ENCODE results near the gene ABCC1.
"Not testable (repeated sequence)": the region's sequence is repeated elsewhere in the genome, so short reads cannot be mapped to it uniquely, and the experiment has no call there.

Gene ABCC1

DNA sequence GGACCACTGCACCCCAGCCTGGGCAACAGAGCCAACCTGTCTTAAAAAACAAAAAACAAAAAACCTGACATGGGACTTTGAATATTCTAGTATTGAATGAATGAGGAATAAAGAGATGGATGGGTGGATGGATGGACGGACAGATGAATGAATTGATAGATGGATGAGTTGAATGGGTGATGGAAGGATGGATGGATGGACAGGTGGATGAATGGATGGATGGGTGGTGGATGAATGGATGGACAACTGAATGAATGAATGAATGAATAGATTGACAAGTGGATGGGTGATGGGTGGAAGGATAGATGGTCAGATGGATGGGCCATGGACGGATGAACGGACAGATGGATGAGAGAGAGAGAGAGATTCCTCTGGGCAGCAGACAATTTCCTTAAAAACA lies 38.2 kb upstream of the ABCC1 start:
- H3K4me3 ChIP-seq (ENCODE audit: low read depth, low read length), result no peak overlapping the region
- no peak for DNase-seq (ENCODE audit: low read depth)
- no peak for TF ChIP-seq CTCF (IDR thresholded peaks at IDR 0.05; ENCODE audit: low read depth, low read length, missing control alignments)

GRCh38 chr16:15913046-15913698 lies 36.2 kb upstream of the ABCC1 start:
- TF ChIP-seq CTCF (IDR thresholded peaks at IDR 0.05; ENCODE audit: low read depth, low read length, missing control alignments), result no peak

GRCh38 chr16:15915555-15916081 lies 33.8 kb upstream of the ABCC1 start:
- no peak overlapping the region for H3K4me3 ChIP-seq (ENCODE audit: low read depth, low read length)
- no peak for DNase-seq (ENCODE audit: low read depth)
- no peak for TF ChIP-seq CTCF (IDR thresholded peaks at IDR 0.05; ENCODE audit: low read depth, low read length, missing control alignments)

More at GRCh38 chr16:15913046-15913698, 36.2 kb upstream of the ABCC1 start:
- no peak overlapping the region for H3K4me3 ChIP-seq (ENCODE audit: low read depth, low read length)
- no peak for DNase-seq (ENCODE audit: low read depth)

GRCh38 chr16:15916323-15916722 lies 33.1 kb upstream of the ABCC1 start:
- no peak overlapping the region for H3K4me3 ChIP-seq (ENCODE audit: low read depth, low read length)
- DNase-seq (ENCODE audit: low read depth), result no peak
- no peak for TF ChIP-seq CTCF (IDR thresholded peaks at IDR 0.05; ENCODE audit: low read depth, low read length, missing control alignments)

DNA sequence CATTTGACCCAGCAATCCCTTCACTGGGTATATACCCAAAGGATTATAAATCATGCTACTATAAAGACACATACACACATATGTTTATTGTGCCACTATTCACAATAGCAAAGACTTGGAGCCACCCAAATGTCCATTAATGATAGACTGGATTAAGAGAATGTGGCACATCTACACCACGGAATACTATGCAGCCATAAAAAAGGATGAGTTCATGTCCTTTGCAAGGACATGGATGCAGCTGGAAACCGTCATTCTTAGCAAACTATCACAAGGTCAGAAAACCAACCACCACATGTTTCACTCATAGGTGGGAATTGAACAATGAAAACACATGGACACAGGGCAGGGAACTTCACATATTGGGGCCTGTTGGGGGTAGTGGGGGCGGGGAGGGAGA lies 31.1 kb upstream of the ABCC1 start:
- not testable (repeated sequence) for H3K4me3 ChIP-seq (ENCODE audit: low read depth, low read length); DNase-seq (ENCODE audit: low read depth)

DNA sequence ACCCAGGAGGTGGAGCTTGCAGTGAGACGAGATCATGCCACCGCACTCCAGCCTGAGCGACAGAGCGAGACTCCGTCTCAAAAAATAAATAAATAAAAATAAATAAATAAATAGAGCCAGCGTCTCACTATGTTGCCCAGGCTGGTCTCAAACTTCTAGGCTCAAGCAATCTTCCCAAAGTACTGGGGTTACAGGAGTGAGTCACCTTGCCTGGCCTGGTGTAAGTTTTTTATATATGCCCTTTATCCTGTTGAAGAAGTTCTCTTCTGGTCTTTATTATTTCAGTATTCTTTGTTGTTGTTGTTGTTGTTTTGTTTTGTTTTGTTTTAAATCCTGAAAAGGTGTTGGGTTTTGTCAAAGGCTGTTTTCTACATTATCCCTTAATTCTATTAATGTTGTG lies 30.1 kb upstream of the ABCC1 start:
- no peak overlapping the region for H3K4me3 ChIP-seq (ENCODE audit: low read depth, low read length)
- no peak for TF ChIP-seq CTCF (IDR thresholded peaks at IDR 0.05; ENCODE audit: low read depth, low read length, missing control alignments)
- DNase-seq (ENCODE audit: low read depth), result no peak

DNA sequence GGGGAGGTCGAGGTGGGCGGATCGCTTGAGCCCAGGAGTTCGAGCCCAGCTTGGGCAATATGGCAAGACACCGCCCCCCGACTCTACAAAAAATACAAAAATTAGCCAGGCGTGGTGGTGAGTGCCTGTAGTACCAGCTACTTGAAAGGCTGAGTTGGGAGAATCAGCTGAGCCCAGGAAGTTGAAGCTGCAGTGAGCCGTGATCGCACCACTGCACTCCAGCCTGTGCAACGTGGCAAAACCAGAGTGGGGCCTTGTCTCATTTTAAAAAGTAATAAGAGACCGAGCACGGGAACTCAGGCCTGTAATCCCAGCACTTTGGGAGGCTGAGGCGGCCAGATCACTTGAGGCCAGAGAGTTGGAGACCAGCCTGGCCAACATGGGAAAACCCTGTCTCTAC lies 24.4 kb upstream of the ABCC1 start:
- DNase-seq (ENCODE audit: low read depth), result no peak
- peak; percentile 3 for TF ChIP-seq CTCF (IDR thresholded peaks at IDR 0.05; ENCODE audit: low read depth, low read length, missing control alignments)
- H3K4me3 ChIP-seq (ENCODE audit: low read depth, low read length), result no peak overlapping the region
